ENCODE measurements around the gene SLC30A4. TPM values are rescaled to one million over a fixed set of nuclear protein-coding genes. Genes with fewer than 3 reads are reported as not detected.

The SLC30A4 gene
- total and polyA plus RNA-seq, 8 donors = 5.1 to 7.6 (median 6.9) TPM

- Histone ChIP-seq H3K4me3 (peak overlapping the region; percentile 37 to 44), H3K27me3 (peaks cover 0 to 4% of the 10 kb centered on the region in 2 donors), H3K9me3 (no peaks in the 10 kb centered on the region), H3K36me3 (no peaks in the 10 kb centered on the region), H3K27ac (no peak overlapping the region), H3K4me1 (peaks cover 3 to 13% of the 10 kb centered on the region in 2 donors)
- DNase-seq (peak in 3 of 4 donors; percentile 65 to 96 (median 81)), ATAC-seq (peak; percentile 99)
- TF ChIP-seq CTCF (IDR thresholded peaks at IDR 0.05) = peak; percentile 96 to 98
- intact Hi-C loops (cut with DNase I) = no loop called here
Observed at GRCh38 chr15:45429941-45430792, 92.4 kb downstream of the SLC30A4 start.

Other genes with a start within 250 kb of the SLC30A4 start
- gene GATM, start 144.2 kb downstream of the SLC30A4 start, total RNA-seq = 1 to 10 TPM; 5.4 to 6.8 TPM
- gene GATM, start 144.2 kb downstream of the SLC30A4 start, polyA plus RNA-seq (ENCODE audit: insufficient read length in 6 of 6) = 10 to 100 TPM; 15.4 to 26.3 (median 20.8) TPM
- 10 to 100 TPM; 37.0 to 45.4 TPM for gene BLOC1S6, start 64.6 kb upstream of the SLC30A4 start, total RNA-seq
- 10 to 100 TPM; 48.6 to 54.0 (median 51.4) TPM for gene BLOC1S6, start 64.6 kb upstream of the SLC30A4 start, polyA plus RNA-seq (ENCODE audit: insufficient read length in 6 of 6)
- 100 to 1,000 TPM in 1 of 2 donors, 10 to 100 TPM in 1; 79.2 to 116 TPM for gene SQOR, start 112.3 kb upstream of the SLC30A4 start, total RNA-seq
- gene SQOR, start 112.3 kb upstream of the SLC30A4 start, polyA plus RNA-seq (ENCODE audit: insufficient read length in 6 of 6) = 10 to 100 TPM in 3 of 6 donors, 1 to 10 TPM in 3; 9.3 to 13.0 (median 10.5) TPM

Measured in left lung (tissue), 10 donors.